HG02885 (cell line): ENCODE data around the gene TRIM47.

Experiments used
- ATAC-seq: cut with Tn5 transposase; IDR thresholded peaks from one replicate; pipeline ENCODE4 v1.9.1; 2021; ENCODE audit warnings: mild to moderate bottlenecking; ENCODE audit not compliant: unreplicated experiment, poor library complexity

TRIM47 gene

DNA sequence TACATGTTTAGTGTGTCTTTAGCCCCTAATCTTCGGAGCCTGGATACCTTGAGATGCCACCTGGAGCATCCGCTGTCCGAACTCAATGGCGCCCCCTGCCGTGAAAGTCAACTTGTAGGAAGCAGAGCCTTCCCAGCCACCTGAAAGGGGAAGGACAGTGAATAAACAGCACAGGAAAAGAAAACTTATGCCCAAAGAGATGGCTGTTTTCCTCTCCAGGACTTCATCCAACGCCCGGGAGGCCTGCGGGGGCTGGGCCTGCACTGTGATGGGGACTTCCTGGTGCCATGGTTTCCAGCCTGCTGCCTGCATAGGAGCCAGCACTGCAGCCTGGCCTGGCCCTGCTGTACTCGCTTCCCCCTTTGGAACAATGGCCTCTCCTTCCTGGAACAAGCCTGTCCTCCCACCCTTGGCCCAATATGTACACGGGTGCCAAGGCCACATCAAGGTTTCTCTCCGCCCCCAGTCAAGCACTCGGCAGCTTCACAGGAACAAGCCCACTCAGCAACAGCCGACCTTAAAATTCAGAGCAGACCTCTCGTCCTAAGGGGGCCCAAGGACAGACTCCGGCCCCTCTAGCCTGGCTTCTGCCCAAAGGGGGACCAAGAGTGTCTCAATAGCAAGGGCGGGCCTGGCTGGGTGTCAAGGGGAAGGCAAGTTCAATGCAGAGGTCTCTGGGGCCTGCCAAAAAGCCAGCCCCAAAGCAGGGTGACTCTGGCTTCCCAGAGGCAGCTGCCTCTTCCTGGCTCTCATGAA is 29.7 kb downstream of the TRIM47 start:
- ATAC-seq, result no peak

DNA sequence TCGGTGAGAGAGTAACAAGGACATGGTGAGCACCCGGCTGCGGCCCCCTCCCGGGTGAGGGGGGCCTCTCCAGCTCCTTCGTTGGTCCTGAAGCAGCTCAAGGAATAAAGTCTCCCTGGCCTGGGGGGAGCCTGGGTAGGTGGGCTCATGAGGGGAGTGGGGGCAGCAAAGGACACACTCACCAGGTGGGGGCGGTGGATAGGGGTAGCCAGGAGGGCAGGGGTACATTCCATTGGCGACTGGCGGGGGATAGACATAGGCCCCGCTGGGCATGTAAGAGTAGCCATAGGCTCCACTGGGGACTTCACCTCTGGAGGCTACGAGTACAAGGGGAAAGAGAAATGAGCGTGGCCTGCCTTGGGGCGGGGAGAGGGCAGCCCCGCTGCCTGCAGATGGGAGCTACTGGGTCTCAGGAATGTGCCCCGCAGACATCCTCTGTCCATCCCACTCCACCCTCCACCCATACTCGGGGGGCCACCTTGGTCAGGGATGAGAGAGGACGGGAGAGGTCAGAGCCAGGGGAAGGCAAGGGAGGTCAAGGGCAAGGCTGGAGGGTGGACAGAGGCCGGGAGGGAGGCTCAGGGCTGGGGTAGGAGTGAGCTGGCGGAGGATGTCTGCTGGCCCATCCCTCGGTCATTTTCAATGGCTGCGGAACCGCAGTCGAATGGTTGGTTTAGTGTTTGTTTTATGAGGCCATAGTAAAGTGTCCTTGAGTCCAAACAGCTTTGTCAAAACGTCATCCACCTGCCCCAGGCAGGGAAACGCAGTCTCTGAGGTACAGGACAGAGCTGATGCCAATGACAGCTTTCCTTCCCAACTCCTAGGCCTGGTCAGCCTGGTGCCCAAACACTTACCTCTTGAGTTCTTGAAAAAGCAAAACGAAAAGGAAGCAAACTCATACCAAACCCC is 30.5 kb downstream of the TRIM47 start:
- ATAC-seq, result no peak

DNA sequence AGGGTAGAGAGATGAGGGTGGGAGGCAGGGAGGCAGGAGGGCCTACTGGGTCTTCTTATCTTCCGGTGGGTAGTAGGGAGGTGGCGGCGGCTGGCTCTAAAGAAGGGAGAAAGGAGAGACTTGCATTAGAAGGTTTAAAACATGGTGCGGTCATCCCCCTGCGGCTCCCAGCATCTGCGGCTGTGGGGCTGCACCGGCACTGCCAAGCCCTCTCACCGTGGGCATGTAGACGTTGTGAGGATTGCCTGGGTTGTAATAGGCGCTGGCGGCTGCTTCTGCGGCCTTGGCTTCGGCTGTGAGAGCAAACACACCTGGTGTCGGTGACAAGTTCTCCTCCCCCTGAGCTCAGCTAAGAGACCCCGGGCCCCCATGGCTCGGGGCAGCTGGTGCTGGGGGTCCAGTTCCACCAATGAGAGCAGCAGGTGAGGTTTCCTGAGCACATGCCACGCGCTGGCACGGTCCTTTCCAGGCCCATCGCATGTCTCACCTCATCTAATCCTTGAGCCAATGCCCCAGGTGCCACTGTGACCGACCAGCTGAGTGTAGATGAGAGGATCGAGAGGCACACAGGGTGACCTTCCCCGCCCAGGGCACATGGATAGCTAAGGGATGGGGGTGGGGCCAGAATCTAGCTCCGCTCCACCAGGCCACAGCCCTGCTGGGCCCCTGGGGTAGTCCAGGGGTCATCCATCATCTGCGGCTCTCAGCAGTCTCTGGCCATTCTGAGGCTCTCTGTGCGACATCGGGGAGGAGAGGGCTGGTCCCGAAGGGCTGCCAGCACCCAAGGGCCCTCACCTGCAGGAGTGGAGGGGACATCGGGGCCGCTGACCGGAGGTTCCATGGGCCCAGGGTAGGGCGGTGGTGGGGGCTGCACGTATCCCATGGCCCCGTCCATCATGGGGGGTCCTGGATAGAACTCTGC is 31.4 kb downstream of the TRIM47 start:
- no peak for ATAC-seq

DNA sequence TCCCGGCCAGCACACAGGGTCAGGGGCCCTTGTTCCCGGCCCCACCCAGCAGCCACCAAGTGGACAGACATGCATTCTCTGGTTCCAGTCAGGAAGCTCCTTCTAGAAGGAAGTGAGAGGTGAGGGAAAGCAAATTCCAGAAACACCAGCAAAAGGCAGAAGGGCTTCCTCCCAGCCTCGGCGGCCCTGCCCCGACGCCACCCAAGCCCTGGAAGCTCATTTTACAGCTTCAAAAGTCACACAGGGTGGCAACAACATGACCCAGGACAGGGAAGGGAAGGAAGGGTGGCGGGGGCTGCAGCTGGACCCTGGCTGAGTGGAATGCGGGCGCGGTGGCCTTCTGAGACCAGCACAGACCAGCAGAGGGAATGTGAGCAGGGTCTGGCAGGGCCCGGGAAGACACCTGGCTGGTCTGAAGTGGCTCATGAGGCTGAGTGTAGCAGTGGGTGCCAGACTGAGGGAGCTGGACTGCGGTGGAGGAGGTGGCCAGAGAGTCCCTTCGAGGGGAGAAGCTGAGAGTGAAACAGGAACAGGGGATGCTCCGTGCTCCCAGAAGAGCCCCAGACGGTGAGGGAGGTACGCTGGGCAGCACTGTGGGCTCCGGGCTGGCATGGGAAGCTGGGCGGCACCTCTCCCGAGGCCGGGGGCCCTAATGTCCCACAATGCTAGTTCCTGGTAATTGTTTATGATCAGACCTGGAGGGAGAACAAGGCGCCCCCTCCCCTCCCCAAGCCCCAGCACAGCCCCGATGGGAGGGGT is 32.3 kb downstream of the TRIM47 start:
- no peak for ATAC-seq

DNA sequence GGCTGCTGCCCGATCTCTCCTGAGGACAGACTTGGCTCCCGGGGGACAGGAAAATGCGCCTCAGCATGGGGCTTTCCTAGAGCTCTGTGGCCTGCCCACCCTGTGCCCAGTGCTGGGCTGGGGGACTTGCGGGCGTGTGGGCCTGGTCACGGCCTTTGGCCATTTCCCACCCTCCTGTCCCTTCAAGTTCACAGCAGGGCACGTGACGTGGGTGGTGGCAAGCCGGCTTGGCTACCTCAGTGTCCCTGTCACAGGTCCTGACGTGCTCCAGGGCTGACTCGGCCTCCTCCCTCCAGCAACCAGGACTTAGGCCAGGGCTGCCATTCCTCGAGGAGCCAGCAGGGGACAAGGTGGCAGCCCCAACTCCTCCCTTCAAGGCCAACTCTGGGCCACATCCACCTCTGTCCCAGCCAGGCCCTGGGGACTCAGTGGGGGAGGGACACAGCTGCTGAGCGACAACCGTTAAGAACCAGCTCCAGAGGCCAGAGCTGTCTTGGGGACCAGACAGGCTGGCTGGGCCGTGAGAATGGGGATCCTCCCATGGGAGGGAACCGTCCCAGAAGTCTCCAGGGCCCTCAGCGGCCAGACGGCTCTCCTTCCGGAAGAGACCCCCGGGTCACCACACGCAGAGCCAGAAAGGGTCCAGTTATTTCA is 33.2 kb downstream of the TRIM47 start:
- peak; percentile 78 for ATAC-seq

DNA sequence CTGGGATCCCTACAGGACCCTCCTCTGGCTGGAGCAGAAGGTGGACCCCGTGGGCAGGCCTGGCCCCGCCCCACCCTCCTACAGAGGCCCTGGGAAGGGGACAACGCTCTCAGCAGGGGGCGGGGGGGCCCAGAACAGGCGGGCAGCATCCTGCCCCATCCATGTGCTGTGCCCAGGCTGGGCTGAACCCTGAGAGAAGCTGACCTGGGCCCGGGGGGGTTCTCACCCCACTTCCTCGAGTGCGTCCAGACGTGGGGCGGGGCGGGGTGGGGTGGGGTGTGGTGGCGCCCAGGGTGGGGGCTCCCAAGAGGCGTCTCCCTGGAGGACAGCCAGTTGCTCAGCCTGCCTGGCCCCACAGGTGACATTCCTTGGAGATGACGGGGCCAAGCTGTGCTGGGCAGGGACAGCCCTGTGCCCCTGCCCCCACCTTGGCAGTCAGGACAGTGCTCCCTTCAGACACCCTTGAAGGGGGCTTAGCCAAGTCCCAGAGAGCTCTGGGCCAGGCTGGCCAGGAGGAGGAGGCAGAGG is 33.8 kb downstream of the TRIM47 start:
- ATAC-seq, result no peak

DNA sequence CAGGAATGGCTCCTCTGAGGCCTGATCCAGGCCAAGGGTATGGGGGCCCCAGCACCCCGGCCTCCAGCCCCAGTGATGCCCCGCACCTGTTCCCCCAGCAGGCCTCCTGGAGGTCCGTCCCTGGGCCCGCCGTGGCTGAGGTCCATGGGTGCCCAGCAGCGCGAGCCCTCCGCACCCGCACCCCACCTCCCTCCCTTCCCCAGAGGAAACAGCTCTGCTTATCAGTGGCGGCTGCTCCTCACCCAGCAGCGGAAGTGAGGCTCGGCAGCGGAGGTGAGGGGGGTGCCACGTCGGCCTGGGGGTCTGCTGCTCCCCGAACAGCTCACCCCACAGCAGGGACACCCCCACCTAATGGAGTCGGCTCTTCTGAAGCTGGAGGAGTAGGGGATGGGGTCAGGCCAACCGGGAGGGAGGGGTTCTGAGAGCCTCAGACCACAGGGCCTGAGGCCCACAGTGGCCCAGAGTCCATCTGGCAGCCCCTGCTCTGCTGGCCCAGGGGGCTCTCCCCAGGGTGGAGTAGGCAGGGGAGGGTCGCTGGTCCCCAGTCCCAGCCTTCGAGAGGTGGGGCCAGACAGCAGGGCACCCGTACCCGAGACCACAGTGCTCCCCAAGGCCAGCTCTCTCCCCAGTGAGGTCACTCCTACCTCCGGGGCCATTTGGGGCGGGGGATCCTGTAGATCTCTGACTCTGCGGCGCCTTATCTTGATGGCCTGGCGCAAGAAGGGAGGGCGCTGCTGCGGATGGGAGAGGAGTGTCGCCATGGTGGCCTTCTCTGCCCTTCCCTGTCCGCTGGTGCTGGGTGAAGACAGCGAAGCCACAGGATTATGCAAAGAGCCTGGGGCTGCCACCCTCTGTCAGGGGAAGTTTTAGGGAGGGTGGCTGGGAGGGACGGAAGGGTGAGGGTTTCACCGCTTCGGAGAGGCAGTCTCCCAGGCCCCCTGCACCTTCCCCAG is 34.5 kb downstream of the TRIM47 start, which contains the start of gene UNC13D:
UNC13D (minus strand) TSS at position 828 of the 953 bp plus-strand sequence; CDS start at position 761, 67 bp downstream.
- no peak for ATAC-seq

DNA sequence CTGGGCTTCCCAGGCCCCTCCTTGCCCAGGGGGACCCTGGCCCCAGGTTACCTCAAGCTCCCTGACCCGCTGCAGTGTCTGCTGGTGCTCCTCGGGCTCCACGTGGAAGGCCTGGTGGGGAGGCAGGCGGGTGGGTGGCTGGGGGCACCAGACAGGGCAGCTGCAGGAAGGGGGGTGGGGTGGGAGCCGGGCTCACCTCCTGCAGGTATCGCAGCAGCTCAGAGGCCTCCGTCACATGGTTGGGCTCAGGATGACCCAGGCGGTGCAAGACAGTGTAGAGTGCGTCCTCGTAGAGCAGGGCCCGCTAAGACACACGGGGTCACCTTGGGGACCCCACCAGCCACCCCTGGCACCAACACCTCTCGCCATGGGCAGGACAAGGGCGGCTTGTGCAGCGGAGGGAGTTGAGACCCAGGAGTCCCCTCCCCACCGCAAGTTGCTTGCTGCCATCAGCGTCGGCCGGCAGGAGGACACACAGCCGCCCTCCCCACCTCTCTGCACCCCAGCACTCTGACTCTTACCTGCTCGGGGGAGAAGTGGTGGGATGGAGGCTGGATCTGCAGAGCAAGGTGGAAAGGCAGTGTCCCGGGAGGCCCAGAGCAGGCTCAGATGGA is 35.3 kb downstream of the TRIM47 start:
- ATAC-seq, result no peak

DNA sequence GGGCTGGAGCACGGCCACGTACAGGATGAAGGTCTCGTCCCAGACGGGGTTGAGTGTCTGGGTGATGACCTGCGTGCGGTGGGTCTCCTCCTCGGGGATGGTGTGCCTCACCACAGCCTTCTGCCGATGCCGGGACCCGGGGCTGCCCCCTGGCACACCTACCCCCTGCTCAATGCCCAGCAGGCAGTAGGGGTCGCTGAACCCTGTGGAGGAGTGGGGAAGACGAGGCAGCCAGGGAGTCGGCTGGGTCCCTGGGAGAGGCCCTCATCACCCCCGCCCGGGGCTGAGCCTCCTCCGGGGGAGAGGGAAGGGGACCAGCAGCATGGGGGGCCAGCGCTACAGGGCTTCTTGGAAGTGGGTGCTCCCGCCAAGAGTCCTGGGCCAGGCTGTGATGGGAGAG is 36.0 kb downstream of the TRIM47 start:
- no peak for ATAC-seq

DNA sequence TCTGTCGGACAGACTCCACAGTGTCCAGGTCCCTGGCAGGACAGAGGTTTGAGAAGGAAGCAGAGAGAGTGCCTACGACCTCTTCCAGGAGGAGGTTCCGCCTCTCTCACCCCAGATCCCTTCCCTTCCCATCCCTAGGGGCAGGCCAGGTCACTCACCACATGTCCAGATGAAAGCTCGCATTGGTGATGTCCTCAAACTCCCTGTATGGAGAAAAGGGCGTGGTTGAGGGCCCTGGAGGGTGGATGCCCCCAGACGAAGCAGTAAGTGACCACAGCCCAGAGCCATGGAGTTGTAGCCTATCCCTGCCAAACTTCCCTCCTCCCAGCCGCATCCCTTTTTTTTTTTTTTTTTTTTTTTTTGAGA is 37.6 kb downstream of the TRIM47 start:
- no peak for ATAC-seq

DNA sequence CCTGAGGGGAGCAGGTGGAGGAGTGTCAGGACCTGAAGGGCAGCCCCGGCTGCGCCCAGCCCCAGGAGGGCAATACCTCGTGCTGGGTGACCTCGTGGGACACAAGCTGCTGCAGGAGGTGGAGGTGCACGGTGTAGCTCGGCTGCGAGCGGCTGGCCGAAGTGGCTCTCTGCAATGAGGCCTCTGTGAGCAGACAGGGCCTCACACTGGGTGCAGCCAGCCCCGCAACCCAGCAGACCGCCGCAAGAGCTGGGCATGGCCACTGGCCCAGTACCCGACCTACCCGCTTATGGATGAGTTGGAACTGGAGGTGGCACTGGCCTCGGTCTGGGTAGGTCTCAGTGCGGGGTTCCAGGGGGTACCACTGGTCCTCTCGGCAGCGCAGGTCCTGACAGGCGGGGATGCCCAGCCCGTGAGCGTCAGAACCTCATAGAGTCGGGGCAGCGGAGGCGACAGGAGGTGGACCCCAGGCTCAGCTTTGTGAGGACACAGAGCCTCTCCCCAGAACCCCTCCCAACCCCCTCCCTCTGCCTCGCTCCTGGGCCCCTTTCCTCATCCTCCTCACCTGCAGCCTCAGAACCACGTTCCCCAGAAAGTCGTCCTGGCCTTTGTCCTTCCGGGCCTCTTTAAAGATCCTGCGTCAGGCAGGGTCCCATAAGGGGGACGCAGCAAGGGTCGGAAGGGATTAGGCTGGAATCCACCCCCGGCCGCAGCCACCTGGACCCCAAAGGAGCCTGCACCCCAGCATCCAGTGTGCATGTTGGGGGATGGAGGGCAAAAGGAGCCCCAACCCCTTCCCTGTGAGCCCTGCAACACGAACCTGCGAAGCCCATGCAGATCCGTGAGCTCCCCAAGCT is 38.2 kb downstream of the TRIM47 start:
- no peak for ATAC-seq

DNA sequence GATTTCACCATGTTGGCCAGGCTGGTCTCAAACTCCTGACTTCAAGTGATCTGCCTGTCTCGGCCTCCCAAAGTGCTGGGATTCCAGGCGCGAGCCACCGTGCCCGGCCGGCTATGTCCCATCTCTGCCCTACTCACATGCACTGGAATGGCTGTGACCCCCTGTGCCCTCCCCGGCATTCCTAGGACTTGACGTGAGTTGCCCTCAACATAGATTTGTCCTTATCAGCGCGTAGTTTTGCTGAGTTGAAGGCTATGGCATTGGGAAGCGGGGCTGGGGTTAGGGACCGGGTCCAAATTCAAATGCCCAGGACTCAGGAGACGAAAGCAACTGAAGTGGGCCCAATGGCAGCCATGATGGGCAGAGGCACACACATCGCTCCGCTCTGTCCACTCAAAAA is 40.0 kb downstream of the TRIM47 start:
- no peak for ATAC-seq

DNA sequence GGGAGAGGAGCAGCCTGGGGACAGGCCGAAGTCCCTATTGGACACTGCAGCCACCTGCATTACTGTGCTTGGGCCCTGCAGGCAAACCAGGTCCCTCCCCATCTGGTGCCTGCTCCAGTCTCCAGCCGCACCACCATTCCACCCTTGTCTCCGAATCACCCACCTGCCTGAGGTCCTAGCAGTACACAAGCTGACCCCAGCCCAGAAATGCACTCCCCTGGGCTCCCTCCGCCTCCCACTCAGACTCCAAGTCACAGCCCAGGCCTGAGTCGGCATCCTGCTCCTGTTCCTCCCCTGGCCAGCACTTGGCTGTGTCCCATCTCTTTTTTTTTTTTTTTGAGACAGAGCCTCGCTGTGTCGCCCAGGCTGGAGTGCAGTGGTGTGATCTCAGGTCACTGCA is 40.5 kb downstream of the TRIM47 start:
- no peak for ATAC-seq

DNA sequence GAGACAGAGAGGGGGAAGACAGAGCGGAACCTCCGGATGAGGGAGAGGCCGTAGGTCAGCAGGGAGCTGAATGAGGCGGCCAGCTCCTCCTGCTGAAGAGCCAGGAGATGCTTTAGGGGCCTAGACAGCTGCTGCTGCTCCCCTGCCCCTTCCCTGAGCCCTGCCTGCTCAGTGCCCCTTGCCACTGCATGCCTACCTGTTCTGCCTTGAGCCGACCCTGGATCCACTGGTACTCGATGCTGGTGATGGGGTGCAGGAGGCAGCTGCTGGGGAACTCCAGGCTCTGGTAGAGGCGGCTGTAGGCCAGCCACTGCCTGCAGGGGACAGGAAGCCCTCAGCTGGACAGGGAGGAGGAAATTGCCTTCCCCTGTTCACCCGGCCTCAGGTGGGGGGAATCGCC is 41.8 kb downstream of the TRIM47 start:
- no peak for ATAC-seq

DNA sequence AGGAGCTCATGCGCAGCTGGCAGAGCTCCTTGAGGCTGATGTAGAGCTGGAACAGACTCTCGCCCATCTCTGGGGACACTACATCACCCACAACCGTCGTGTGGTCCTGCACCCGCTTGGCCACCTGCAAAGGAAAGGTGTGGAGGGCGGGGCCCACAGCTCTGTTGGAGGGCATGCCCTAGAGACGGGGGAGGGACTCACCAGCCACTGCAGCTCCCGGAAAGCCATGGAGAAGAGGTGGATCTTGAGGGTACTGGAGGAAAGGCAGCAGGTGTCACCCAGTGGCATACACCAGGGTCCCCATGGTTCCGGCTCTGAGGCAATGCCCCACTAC is 42.8 kb downstream of the TRIM47 start:
- no peak for ATAC-seq

DNA sequence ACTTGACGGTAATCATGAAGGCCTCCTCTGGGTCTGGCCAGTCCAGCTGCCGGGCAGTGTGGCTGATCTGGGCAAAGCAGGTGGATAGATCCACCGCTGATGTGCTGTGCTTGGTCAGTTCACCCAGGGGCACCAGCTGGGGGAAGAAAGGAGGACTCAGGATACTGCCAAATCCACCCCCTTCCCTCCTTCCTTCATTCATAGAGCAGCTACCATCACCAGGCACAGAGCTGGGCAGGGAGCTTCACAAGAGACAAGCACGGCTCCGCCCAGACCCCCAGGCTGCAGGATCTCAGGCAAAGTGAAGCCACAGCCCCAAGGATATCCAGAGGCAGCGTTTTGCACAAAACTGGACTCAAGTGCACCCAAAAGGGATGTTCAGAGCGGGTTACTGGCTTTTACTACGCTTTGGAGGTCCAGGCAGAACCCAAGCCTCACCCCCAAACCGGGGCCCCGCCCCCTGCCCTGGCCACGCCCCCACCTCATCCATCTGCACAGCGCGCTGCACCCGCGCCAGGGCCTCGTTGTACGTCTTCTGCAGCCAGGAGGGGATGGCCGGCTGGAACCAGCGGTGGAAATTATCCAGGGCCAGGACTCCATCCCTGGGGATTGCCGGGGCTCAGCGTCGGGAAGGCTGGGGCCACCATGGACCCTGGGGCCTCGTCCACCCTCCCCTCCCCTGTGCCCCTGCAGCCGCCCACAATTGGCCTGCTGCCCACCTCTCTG is 43.3 kb downstream of the TRIM47 start:
- ATAC-seq, result no peak
